ENCODE data around the gene PIGR. TPM values are rescaled to one million over a fixed set of nuclear protein-coding genes. Genes with fewer than 3 reads are reported as not detected.

Gene PIGR
- total and polyA plus RNA-seq, 2 of the 8 experiments (the other 6 are each of a cell fraction or from before 2014, with no cell fraction given): not detected

- TF ChIP-seq RNF2 (IDR thresholded peaks at IDR 0.05; ENCODE audit: borderline replicate concordance, low read depth, low read length, missing control alignments, poor library complexity, severe bottlenecking) (no peak), RAD21 (IDR thresholded peaks at IDR 0.05 in 1 of 2, conservative IDR thresholded peaks at IDR 0.05 in 1 of 2; ENCODE audit: low read depth in 2 of 2, low read length in 2 of 2) (no peak)
Measured at GRCh38 chr1:206898915-206899431, 47.3 kb downstream of the PIGR start (continued).
